ENCODE results near the gene FAM107B. TPM values are rescaled to one million over a fixed set of nuclear protein-coding genes. Genes with fewer than 3 reads are reported as not detected.
A peak's percentile ranks its signal among the peaks of the same experiment; 100 is the strongest.
"Not testable (repeated sequence)": the region's sequence is repeated elsewhere in the genome, so short reads cannot be mapped to it uniquely, and the experiment has no call there.

FAM107B gene
- total RNA-seq (2014; rRNA removed; shearing (Covaris generic)), result 33.1 and 39.9 TPM in 2 replicates

DNA sequence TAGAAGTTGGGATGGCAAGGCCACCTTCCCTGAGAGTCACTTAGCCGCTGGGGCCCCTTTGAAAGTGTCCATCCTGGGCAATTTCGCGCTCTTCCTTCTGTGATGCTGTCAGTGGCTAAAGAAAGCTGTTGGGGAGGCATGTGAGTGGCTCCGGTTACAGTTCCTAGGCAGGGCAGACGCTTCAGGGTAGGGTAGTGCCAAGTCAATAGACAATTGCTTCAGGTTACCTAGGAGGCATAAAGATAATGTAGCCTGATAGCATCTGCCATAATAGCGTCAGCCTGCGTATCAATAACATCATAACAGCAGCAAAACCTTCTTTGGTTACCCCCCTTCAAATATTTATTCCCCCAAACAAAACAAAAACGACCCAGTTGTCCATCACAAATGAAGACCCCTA, at the start of gene FAM107B:
TSS of gene FAM107B (minus strand) at position 101 of the 400 bp plus-strand sequence. CDS start 234 bp downstream, outside the sequence.
- DNase-seq (ENCODE audit: low read depth), result no peak

DNA sequence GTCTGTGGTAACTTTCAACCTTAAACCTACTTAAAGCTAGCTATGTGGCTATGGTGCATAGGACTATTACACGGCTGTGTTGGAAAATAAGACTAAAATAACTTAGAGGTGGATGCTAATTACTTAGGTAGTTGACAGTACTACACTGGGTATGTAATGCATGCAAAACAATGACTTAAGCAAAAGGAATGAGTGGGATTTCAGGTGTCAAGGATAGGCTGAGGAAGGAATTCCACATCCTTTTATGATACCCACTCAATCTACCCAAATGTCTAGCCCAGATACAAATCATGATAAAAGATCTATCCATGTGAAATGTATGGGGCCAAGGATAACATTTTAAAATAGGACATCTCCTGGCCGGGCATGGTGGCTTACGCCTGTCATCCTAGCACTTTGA, 49.3 kb upstream of the FAM107B start:
- no peak for DNase-seq (ENCODE audit: low read depth)

DNA sequence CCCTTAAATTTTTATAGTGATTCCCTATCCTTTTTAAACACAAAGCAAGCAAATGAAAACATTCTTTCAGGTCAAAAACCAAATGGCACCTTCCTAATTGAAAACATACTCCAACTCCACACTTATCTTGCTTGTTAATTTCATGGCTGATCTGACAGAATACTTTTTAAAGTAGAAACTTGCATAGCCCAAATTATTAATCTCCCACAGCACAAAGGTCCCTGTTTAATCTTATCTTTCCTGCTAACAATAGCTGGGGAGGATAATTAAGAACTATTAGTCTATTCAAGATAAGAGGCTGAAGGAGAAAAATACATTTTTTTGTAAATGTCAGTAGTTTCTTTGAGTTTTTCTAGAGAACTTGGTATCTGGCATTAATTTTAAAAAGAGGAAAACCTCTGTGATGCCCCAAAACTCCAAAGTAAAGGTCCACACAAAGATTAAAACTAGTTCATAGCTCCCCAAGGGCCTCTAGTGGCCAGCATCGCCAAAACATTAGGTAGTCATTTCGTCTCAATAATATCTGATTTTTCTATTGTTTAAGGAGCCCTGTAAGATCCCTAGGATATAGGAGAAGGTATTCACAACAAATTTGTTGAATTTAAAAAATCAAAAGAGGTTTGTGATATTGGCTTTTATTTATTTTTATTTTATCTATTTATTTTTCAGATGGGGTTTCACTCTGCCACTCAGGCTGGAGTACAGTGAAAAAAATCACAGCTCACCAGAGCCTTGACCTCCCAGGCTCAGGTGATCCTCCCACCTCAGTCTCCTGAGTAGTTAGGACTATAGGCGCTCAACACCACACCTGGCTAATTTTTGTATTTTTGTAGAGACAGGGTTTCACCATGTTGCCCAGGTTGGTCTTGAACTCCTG, 48.4 kb upstream of the FAM107B start:
- DNase-seq (ENCODE audit: low read depth), result peak; percentile 63

DNA sequence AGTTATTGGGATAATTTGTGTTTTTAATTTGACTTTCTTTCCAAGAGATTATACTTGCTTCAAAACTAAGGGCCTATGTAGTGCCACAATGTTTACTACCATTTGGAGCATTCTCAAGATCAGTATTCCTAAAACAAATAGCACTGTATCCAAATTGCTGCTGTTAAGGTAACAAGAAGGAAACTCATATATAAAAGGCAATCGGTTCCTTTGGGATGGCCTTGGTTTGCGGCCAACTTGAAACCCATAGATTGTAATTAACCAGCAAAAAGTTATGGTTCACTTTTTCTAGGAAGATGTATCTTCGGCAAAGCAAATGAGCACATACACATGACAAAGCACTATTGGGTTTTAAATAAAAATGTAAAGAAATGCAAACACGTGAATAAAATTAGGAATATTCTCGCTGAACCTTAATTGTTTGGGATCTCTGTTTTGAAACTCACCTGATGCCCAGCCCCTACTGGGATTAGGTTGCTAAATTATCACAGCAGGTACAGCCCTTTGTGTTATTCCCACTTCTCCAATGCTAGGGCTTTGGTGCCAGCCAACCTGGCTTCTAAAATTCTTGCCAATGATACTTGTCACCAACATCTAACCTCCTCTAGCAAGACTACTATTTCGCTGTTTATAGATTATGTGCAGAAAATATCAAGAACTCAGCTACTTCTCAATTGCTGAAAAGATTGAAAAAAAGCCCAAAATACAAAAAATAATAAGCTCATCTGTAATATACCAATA, 47.1 kb upstream of the FAM107B start:
- DNase-seq (ENCODE audit: low read depth), result no peak

DNA sequence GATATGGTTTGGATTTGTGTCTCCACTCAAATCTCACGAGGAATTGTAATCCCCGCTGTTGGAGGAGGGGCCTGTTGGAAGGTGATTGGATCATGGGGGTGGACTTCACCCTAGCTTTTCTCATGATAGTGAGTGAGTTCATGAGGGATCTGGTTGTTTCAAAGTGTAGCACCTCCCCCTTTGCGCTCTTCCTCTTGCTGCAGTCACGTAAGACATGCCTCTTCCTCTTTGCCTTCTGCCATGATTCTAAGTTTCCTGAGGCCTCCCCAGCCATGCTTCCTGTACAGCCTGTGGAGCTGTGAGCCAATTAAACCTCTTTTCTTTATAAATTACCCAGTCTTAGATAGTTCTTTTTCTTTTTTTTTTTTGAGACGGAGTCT, 46.1 kb upstream of the FAM107B start:
- peak; percentile 64 for DNase-seq (ENCODE audit: low read depth)

DNA sequence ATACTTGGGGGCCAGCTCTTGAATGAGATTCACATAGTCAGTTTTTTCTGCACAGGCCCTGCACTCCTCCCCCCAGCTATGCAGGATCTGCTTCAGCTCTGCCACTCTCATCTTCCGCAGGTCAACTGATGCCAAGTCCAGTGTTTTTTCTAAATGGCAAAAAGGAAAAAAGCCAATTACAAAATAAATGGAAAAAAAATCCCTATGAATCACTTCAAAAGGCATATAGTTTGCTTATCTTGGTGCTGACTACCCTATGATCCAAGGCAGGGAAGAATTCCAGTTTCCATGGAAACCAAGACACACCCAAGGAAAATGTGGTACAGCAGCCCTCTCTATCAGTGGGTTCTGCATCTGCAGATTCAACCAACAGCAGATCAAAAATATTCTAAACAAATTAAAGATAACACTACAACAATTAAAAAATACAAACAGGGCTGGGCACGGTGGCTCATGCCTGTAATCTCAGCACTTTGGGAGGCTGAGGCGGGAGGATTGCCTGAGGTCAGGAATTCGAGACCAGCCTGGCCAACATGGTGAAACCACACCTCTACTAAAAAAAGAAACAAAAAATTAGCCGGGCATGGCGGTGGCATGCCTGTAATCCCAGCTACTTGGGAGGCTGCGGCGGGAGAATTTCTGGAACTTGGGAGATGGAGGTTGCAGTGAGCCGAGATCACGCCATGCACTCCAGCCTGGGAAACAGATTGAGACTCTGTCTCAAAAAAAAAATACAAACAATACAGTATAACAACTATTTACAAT, 45.5 kb upstream of the FAM107B start:
- DNase-seq (ENCODE audit: low read depth), result peak; percentile 92

DNA sequence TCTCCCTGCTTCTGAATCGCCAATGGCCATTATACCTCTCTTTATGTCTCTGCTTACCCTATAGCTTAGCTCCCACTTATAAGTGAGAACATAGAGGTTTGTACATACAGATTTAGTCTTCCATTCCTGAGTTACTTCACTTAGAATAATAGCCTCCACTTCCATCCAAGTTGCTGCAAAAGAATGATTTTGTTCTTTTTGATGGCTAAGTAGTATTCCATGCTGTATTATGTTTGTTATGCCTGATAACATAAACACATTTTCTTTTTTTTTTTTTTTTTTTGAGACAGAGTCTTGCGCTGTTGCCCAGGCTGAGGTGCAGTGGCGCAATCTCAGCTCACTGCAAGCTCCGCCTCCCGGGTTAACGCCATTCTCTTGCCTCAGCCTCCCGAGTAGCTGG, 42.0 kb upstream of the FAM107B start:
- not testable (repeated sequence) for DNase-seq (ENCODE audit: low read depth)

DNA sequence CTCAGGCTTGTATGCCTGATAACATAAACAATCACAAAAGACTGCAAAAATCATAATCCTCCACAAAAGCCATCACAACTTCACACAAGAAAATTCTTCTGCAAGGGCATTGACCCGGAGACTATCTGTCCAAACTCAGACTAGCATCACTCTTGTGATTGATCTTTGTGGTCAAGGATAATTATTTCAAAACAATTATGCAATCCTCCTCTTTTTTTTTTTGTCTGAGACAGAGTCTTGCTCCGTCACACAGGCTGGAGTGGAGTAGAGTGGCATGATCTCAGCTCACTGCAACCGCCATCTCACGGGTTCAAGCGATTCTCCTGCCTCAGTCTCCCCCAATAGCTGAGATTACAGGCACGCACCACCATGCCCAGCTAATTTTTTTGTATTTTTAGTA, 41.0 kb upstream of the FAM107B start:
- no peak for DNase-seq (ENCODE audit: low read depth)

DNA sequence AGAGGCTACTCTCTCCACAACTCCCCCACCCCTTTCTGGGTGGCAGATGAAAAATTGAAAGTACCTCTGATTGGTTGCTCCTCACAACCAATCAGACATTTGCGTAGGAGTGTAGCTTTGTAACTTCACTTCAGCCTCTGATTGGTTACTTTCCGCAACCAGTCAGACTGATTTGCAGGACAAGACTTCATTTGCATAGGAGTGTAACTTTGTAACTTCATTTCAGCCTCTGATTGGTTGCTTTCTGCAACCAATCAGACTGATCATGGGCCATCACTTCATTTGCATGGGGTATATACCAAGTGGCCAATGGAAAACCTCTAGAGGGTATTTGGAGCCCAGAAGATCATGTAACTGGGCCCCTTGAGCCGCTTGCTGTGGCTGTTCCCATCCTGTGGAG, 37.6 kb upstream of the FAM107B start:
- peak; percentile 82 for DNase-seq (ENCODE audit: low read depth)

DNA sequence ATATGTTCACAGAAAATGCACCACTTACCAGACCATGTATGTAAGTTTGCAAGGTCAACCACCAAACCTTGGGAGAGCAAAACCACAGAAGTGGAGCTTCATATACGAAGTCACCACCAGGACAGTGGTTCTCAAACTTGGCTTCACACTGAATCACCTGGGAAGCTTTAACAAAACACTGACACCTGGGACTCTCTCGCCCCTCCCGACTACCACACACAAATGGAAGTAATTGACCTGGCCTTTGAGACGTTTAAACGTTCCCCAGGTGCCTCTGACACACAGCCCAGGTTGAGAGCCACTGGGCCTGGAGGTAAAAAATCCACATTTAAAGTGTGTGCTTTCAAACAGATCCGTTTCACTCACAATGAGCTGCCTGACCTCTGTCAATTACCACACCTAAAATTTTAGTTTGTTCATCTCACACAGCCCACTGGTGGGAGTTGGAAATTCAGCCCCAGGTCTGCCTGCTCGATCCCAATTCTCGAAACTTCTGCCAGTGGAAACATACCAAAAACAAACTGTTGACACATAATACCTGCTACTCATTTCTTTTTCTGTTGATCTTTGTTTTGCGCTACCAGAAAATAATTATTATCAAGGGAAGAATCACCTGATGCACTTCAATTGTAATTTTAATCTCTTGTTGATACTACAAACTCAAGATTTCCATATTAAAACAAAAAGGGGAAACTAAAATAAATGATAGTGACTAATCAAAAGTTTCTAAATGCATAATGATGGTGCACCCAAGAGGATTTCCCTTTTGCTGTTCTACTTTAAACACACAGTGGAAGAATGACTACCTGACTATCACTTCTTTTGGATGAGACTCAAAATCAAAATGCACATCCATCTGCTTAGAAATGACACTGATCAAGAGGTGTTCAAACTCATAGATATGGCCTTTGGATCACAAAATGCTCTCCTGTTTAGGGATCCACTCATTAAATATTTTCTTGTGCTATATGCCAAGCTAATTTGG, 36.6 kb upstream of the FAM107B start:
- DNase-seq (ENCODE audit: low read depth), result no peak

DNA sequence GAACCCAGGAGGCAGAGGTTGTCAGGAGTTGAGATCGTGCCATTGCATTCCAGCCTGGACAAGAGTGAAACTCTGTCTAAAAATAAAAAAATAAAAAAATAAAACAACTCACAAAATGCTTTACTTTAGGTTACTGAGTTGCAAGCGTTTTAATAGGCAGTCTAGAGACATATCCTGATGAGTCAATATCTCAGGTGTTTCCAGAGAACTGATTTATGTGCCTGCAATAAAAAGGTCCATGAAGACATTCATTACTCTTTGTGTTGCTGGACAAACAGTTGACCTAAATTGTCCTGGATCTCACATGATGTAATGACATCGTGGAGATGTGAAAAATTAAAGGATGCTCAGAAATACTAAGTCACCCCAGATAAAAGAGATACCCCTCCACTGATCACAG, 31.6 kb upstream of the FAM107B start:
- no peak for DNase-seq (ENCODE audit: low read depth)

DNA sequence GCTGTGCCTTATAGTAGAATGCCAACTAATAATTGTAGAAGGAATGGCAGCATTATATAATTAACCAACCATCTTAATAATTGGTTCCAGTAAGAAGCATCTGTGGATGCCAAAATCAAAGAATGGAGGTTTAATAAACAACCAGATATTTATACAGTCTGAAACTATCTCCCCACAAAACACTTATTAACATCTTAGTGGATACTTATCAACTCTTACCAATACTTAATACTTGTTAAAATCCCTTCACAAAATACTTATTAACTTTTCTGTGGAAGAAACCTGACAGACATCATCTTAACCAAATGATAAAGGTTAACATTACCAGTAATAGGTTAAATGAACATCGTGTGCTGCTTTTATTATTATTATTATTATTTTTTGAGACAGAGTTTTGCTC, 29.1 kb upstream of the FAM107B start:
- no peak for DNase-seq (ENCODE audit: low read depth)

DNA sequence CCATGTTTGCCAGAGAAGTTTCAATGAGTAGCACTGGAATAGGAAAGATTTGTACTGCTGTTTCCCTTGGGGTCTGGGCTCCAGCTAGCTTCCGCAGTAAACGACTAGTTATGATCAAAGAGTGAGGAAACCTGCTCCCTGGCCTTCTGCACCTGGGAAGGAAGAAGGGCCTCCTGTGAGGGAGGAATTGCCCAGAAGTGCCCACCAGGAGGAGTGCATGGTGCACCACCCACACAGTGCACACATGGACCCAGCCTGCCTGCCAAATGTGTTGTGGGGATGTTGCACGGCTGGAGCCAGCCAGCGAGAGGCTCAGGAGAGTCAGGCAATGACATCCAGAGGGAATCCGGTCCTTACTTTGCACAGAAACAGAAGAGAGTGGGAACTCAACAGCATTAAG, 27.0 kb upstream of the FAM107B start:
- DNase-seq (ENCODE audit: low read depth), result peak; percentile 50

DNA sequence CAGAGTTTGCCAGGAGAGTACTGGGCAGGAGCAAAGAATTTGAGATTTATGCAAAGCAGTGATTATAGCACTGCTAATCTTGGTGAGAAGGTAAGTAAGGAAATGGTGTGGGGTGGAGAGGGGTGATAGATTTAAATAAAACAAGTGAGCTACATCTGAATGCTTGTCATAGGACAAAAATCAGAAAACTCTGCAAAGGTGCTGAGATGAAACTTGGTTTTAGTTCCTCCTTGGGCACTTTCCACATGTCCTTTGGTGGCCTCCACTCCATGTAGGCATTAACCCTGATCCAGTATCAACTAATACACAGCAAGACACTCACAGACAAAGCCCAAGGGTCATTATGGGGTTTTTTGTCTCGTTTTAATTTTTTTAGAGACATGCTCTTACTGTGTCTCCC, 25.7 kb upstream of the FAM107B start:
- no peak for DNase-seq (ENCODE audit: low read depth)

DNA sequence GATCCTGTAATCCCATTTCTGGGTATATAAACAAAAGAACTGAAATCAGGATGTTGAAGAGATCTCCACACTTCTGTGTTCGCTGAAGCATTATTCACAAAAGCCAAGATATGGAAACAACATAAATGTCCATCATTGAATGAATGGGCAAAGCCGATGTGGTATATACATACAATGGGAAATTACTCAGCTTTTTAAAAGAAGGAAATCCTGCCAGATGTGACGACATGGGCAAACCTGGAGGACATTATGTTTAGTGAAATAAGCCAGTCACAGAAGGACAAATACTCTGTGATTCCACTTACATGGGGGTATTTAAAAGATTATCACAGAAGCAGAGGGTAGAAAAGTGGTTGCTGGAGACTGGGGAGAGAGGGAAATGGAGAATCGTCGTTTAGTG, 23.9 kb upstream of the FAM107B start:
- DNase-seq (ENCODE audit: low read depth), result no peak

DNA sequence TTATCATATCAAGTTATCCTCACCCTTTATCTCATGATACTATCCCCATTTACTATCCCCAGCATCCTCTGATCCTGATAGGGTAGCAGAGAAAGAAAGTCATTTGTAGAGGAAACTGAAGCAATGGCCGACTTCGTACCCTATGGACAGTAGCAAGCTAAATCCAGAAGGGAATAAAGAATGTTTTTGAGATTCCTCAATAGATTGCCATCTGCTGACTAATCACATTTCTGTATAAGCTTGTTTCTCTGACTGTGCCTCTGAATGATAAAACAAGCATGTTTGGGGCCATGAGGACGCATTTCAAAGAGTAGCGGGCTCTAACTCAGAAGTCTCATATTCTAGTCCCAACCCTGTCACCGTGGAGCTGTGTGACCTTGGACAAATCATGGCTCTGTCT, 13.2 kb upstream of the FAM107B start:
- peak; percentile 52 for DNase-seq (ENCODE audit: low read depth)

DNA sequence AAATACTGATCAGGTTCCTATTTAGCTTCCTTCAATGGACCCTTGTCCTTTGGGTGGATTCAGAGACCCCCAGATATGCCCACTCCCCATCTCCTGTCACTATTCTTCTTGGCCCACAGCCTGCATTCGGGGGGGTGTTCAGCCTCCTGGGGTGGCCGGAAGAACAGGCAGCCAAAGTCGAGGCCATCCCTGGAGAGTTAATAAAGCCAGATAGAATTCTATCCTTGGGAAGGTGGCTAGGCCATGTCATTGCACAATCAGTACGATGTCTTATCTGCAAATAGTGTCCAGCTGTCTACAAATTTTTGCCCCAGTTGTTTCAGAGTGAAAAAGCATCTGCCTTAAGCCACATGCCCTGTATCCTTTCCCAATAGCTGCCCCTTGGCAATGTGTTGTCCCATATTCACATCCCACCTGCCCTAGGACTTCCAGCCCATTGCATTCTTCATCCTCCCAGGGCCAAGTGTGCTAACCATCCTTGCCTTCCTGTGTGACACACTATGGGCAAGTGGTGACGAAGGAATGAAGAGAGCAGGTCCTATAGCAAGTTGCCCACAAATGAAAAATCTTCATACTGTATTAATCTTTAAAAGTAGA, 9.9 kb upstream of the FAM107B start:
- no peak for DNase-seq (ENCODE audit: low read depth)

DNA sequence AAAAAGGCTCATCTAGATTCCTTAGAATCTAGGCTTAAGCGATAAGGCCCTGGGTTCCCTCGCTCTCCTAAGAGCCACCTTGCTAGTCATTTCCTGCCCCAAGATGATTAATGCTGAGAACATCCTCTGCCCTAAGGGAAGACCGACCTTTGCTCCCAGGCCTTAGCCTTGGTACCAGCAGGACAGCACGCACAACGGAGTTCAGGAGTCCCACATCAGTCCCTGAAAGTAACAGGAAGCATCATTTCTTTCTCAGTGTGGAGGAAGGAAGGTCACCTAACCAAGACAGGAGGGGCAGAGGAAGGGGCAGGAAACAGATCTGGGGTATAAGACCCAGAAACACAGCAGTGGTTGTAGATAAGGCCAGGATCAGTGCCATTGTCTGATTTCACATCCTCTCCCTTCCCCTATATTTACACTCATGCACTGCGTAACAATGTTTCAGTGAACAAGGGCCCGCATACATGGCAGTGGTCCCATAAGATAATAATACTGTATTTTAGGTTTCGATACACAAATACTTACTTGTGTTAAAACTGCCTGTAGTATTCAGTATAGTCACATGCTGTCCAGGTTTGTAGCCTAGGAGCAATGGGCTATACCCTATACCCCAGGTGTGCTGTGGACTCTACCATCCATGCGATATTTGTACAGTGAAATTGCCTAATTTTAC, 8.1 kb upstream of the FAM107B start:
- peak; percentile 98 for DNase-seq (ENCODE audit: low read depth)

DNA sequence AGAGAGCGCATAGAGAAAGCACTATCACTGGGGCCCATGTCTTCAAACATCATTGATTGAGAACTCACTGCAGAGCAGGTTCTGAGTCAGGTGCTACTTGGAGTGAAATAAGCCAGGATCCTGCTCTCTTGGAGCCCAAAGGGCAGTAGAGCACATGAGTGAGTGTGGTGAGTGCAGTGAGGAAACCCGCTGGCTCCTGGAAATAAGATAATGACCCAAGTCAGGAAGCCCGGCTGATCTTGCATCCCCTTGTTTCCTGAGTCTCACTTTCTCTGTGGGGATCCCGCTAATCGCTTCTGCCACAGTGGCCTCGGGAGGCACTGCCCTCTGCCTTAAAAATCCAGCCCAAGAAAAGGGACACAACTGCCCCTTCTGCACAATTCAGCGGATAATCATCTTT, 7.1 kb upstream of the FAM107B start:
- DNase-seq (ENCODE audit: low read depth), result peak; percentile 50

DNA sequence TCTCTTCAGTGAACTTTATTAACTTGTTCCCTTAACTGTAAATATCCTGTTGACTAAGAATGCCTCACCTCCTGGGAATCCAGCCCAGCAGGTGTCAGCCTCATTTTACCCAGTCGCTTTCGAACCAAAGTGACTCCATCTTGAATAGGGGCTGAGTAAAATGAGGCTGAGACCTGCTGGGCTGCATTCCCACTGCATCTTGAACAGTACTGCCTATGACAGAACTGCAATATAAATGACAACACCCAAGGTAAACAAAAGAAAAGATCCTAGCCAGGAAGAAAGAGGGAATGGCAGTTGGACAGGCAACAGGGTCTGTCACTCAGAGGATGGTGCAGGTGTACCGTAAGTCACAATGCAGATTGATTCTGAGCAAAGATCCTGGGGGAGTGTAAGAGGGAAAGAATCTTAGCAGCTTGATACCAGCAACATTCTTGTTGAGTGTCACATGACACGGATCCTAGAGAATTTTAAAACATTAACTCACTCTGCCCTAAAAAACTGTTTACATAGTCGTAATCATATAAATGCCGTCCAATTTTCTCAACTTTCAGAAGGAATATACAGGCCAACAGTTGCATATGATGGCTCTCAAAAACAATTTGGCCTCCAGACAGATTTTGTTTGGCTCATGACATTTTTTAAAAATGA, 4.4 kb upstream of the FAM107B start:
- DNase-seq (ENCODE audit: low read depth), result peak; percentile 44
